GM12873 (cell line): ENCODE measurements around the gene UBL4A.

ENCODE experiments used
- TF ChIP-seq, protein P1 (sequence below): IDR thresholded peaks from 2 replicates; pipeline ENCODE4 v1.5.1; 2012; ENCODE audit warnings: low read depth, mild to moderate bottlenecking, moderate library complexity, low read length, control low read depth; ENCODE audit not compliant: insufficient read depth; ENCODE audit errors: missing control alignments

UBL4A gene

GRCh38 chrX:154506483-154507332 lies 20.3 kb upstream of the UBL4A start:
- TF ChIP-seq, protein P1, sequence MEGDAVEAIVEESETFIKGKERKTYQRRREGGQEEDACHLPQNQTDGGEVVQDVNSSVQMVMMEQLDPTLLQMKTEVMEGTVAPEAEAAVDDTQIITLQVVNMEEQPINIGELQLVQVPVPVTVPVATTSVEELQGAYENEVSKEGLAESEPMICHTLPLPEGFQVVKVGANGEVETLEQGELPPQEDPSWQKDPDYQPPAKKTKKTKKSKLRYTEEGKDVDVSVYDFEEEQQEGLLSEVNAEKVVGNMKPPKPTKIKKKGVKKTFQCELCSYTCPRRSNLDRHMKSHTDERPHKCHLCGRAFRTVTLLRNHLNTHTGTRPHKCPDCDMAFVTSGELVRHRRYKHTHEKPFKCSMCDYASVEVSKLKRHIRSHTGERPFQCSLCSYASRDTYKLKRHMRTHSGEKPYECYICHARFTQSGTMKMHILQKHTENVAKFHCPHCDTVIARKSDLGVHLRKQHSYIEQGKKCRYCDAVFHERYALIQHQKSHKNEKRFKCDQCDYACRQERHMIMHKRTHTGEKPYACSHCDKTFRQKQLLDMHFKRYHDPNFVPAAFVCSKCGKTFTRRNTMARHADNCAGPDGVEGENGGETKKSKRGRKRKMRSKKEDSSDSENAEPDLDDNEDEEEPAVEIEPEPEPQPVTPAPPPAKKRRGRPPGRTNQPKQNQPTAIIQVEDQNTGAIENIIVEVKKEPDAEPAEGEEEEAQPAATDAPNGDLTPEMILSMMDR = no peak

DNA sequence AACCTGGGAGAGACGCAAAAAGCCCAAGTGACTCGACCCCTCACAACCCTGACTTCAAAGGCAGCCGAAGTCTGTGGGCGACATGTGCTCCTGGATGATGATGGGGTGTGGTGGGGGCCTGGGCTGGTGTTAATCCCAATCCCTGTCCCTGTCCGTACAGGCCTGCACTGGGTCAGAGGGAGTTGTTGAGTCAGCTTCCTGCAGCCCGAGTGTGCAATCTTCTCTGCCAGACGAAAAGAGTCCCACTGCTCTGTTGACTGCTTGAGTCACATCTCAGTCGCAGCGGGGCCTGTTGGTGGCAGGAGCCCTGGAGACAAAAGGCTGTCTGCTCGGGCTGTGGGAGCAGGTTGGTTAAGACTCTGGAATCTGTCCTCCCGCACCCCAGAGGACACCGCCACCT lies 19.3 kb upstream of the UBL4A start:
- TF ChIP-seq, protein P1 = no peak

- TF ChIP-seq, protein P1 = no peak
These were observed 16.6 kb upstream of the UBL4A start for GRCh38 chrX:154502989-154503388.

GRCh38 chrX:154502098-154502497 lies 15.7 kb upstream of the UBL4A start:
- TF ChIP-seq, protein P1 = no peak

GRCh38 chrX:154495472-154495922 lies 9.1 kb upstream of the UBL4A start:
- TF ChIP-seq, protein P1 = no peak

GRCh38 chrX:154494715-154495114 lies 8.3 kb upstream of the UBL4A start:
- TF ChIP-seq, protein P1 = no peak

- TF ChIP-seq, protein P1 = no peak
These were observed 4.1 kb upstream of the UBL4A start, which contains the start of gene SLC10A3 for GRCh38 chrX:154490414-154491083. Gene SLC10A3, minus strand, starts transcription at chrX:154490629. Its CDS starts 1,689 bp downstream, at chrX:154488940.
